Heart right ventricle (tissue), 16 donors: Measurements from ENCODE around the gene FAM210B. TPM values are rescaled to one million over a fixed set of nuclear protein-coding genes. Genes with fewer than 3 reads are reported as not detected.
"Not testable (repeated sequence)": the region's sequence is repeated elsewhere in the genome, so short reads cannot be mapped to it uniquely, and the experiment has no call there.

ENCODE experiments used
- ATAC-seq, 8 donors: fragments of 200-7000 bp; cut with Tn5 transposase; one replicate each; pipeline ENCODE4 v1.9.1; 2020; ENCODE audit warnings: mild to moderate bottlenecking in 8 of 8, moderate library complexity in 8 of 8, moderate number of reproducible peaks in 1 of 8
- DNase-seq, 2 donors: peaks; one replicate each; pipeline ENCODE4 v3.0.0-alpha.2; 2020
- H3K27ac ChIP-seq, 10 donors: fragments of 200-600 bp; sonication (generic) in 2 of 10; one replicate each; pipeline versions ENCODE4 v1.5.0 to v1.8.0; 2020 to 2022; ENCODE audit warnings: mild to moderate bottlenecking in 3 of 10
- H3K27me3 ChIP-seq, 7 donors: fragments of 200-600 bp; one replicate each; pipeline ENCODE4 v1.8.0; 2021 to 2022; ENCODE audit warnings: mild to moderate bottlenecking in 2 of 7
- H3K36me3 ChIP-seq, 9 donors: fragments of 200-600 bp; sonication (generic) in 1 of 9; one replicate each; pipeline versions ENCODE4 v1.5.0 to v1.8.0; 2020 to 2022; ENCODE audit warnings: mild to moderate bottlenecking in 2 of 9
- H3K4me1 ChIP-seq, 9 donors: fragments of 200-600 bp; sonication (generic) in 1 of 9; one replicate each; pipeline versions ENCODE4 v1.5.0 to v1.8.0; 2020 to 2022; ENCODE audit warnings: mild to moderate bottlenecking in 4 of 9
- H3K4me3 ChIP-seq, 10 donors: fragments of 200-600 bp; sonication (generic) in 2 of 10; one replicate each; pipeline versions ENCODE4 v1.5.0 to v1.8.0; 2020 to 2022; ENCODE audit warnings: mild to moderate bottlenecking in 7 of 10, moderate library complexity in 2 of 10
- H3K9me3 ChIP-seq, 11 donors: fragments of 200-600 bp in 10 of 11; sonication (generic) in 2 of 11; one replicate each; pipeline versions ENCODE4 v1.5.0 to v1.8.0; 2013 to 2022; ENCODE audit warnings: mild to moderate bottlenecking in 2 of 11, control low read depth in 1 of 11, moderate library complexity in 1 of 11
- CTCF ChIP-seq, 9 donors: fragments of 200-600 bp; sonication (generic) in 2 of 9; IDR thresholded peaks; one replicate each; pipeline versions ENCODE4 v1.5.0 to v1.8.0; 2021 to 2022; ENCODE audit warnings: antibody characterized with exemption in 9 of 9, mild to moderate bottlenecking in 5 of 9, moderate library complexity in 1 of 9
- WGBS, 2 donors: extraction: QIAGEN DNeasy Blood & Tissue Kit; methylation state at CpG; one replicate each; pipeline ENCODE4 v1.1.7; 2013; ENCODE audit warnings: inconsistent platforms in 1 of 2; 5-methylcytosine and 5-hydroxymethylcytosine counted together
- intact Hi-C, 10 donors: fragments of 100-400 bp; cut with DNase I; formaldehyde crosslinking; loops; one replicate each; pipeline versions ENCODE4 v1.11.1 to v1.14.2; 2022
- polyA plus RNA-seq, 2 donors: library from polyadenylated mRNA; stranded (reverse); fragments of 200-250 nt; gene quantifications; one replicate each; pipeline ENCODE4 v1.2.3, GENCODE V29; 2013
- total RNA-seq, 10 donors: library from RNA; stranded (reverse); fragmentation: NEBNext Ultra II Directional in 3 of 10; extraction: Animal tissue kit (Norgen Biotek cat#: 25700) in 3 of 10; gene quantifications; one replicate each; pipeline versions ENCODE4 v1.2.1 to v1.2.4, GENCODE V29; 2021 to 2023
- donor health status: Arrhythmogenic right ventricular cardiomyopathy.
- donor health status: ischemic (EF 13 %, LVEDD 7.1; RV severe dilation, severe dysfunction).
- donor health status: healthy with polysubstance abuse.
- donor health status: DM: no; HTN: yes; CAD: no.
- donor health status: DM: no; HTN: no; CAD: no.
- donor health status: ischemic (EF 25% LVEDD 6.9; RV normal size, moderate dysfunction).
- donor health status: ischemic (EF 25% LVEDD 5.7; RV mildly dilated, moderate dysfunction).
- donor health status: healthy.
- donor health status: DM: yes; HTN: yes; CAD: no.
- donor health status: Ischemic cardiomyopathy.
- donor health status: ischemic (EF 35%, LVEDD 5.7; RV mildly dilated, moderate dysfunction).
- donor health status: nonischemic (EF 11% LVEDD 7.7; RV severe dilation, severe dysfunction).
- donor health status: DM: yes; HTN: yes; CAD: no.
- donor health status: PGD.
- donor health status: ischemic (EF 29% LVEDD 5.4; RV normal size, mild dysfunction).
- donor health status: nonischemic (EF 23%, LVEDD 6.1; RV moderate dilation, normal function).

FAM210B gene
- total and polyA plus RNA-seq, 12 donors, result 27.1 to 85.2 (median 56.3) TPM

- H3K36me3 ChIP-seq, result no peaks in the 10 kb centered on the region
- ATAC-seq (no peak), DNase-seq (no peak)
- no peak overlapping the region for H3K27ac ChIP-seq
- WGBS, 2 donors, result 35 to 47% methylated on average over 2 of the region's 2 CpGs
- peaks cover 0 to 24% (median 14%) of the 10 kb centered on the region in 7 donors for H3K27me3 ChIP-seq
- H3K4me1 ChIP-seq, result no peaks in the 10 kb centered on the region
- no peak for TF ChIP-seq CTCF (IDR thresholded peaks at IDR 0.05)
- no peak overlapping the region for H3K4me3 ChIP-seq
- intact Hi-C loops, result no loop called here
- no peaks in the 10 kb centered on the region for H3K9me3 ChIP-seq
These were observed 35.6 kb upstream of the FAM210B start for GRCh38 chr20:56323206-56323605.

GRCh38 chr20:56323656-56324055 is 35.1 kb upstream of the FAM210B start:
- H3K4me3 ChIP-seq, result no peak overlapping the region
- H3K27me3 ChIP-seq, result peaks cover 0 to 24% (median 14%) of the 10 kb centered on the region in 7 donors
- no peak for DNase-seq
- TF ChIP-seq CTCF (IDR thresholded peaks at IDR 0.05), result no peak
- 57 to 61% methylated on average over 6 of the region's 6 CpGs for WGBS, 2 donors
- H3K9me3 ChIP-seq, result no peaks in the 10 kb centered on the region
- no peaks in the 10 kb centered on the region for H3K4me1 ChIP-seq
- no peaks in the 10 kb centered on the region for H3K36me3 ChIP-seq
- no peak overlapping the region for H3K27ac ChIP-seq
- ATAC-seq, result no peak
- intact Hi-C loops, result no loop called here

- DNase-seq (no peak), ATAC-seq (no peak)
- no peaks in the 10 kb centered on the region for H3K9me3 ChIP-seq
- H3K4me1 ChIP-seq, result no peaks in the 10 kb centered on the region
- H3K27ac ChIP-seq, result no peak overlapping the region
- peaks cover 0 to 24% (median 14%) of the 10 kb centered on the region in 7 donors for H3K27me3 ChIP-seq
- H3K36me3 ChIP-seq, result no peaks in the 10 kb centered on the region
- TF ChIP-seq CTCF (IDR thresholded peaks at IDR 0.05), result no peak
- intact Hi-C loops, result no loop called here
- no peak overlapping the region for H3K4me3 ChIP-seq
These were observed 34.0 kb upstream of the FAM210B start for GRCh38 chr20:56324806-56325205.

GRCh38 chr20:56328861-56329260 is 29.9 kb upstream of the FAM210B start:
- WGBS, 2 donors, result 38 to 39% methylated on average over 5 of the region's 5 CpGs
- DNase-seq, result no peak
- TF ChIP-seq CTCF (IDR thresholded peaks at IDR 0.05), result no peak
- H3K27ac ChIP-seq, result no peak overlapping the region
- H3K36me3 ChIP-seq, result no peaks in the 10 kb centered on the region
- no peak overlapping the region for H3K4me3 ChIP-seq
- intact Hi-C loops, result no loop called here
- H3K27me3 ChIP-seq, result peaks cover 0 to 24% (median 15%) of the 10 kb centered on the region in 7 donors
- no peak for ATAC-seq
- peaks cover 0 to 10% (median 0%) of the 10 kb centered on the region in 11 donors for H3K9me3 ChIP-seq
- H3K4me1 ChIP-seq, result no peaks in the 10 kb centered on the region

- 69 to 78% methylated on average over 8 of the region's 8 CpGs for WGBS, 2 donors
- intact Hi-C loops, H3K36me3 ChIP-seq, H3K4me1 ChIP-seq, H3K4me3 ChIP-seq, ATAC-seq, H3K27ac ChIP-seq, DNase-seq: not testable (repeated sequence)
- peaks cover 0 to 11% (median 0%) of the 10 kb centered on the region in 11 donors for H3K9me3 ChIP-seq
- H3K27me3 ChIP-seq, result peaks cover 0 to 62% (median 24%) of the 10 kb centered on the region in 7 donors
These were observed 22.1 kb upstream of the FAM210B start for GRCh38 chr20:56336709-56337108.
